Endothelial cell of umbilical vein (primary cell): ENCODE data around the gene KLHL41. TPM values are rescaled to one million over a fixed set of nuclear protein-coding genes. Genes with fewer than 3 reads are reported as not detected.

ENCODE experiments used
- BruUV-seq: library from RNA; stranded (reverse); fragments of 400-500 nt; replicated peaks from 2 replicates; lab custom pipeline; 2021; lab: Mats Ljungman, UMichigan
- CTCF ChIA-PET: fragments of 300-600, 350-600 bp; sonication (Branson Sonifier 250); formaldehyde crosslinking; loops from one replicate; lab custom pipeline; 2021; ENCODE audit warnings: antibody characterized with exemption, inconsistent platforms; lab: Charles Lee
- POLR2A ChIA-PET: fragments of 300-600, 350-600 bp; sonication (Branson Sonifier 250); formaldehyde crosslinking; loops from one replicate; lab custom pipeline; 2021; ENCODE audit warnings: antibody characterized with exemption, inconsistent platforms; lab: Charles Lee
- DNase-seq: peaks from one replicate; pipeline ENCODE4 v3.0.0-alpha.2; 2011; ENCODE audit warnings: low read depth, low spot score
- FAIRE-seq: peaks from 2 replicates; lab custom pipeline; 2011; peaks lifted over from hg19 to GRCh38; lab: Jason Lieb, UNC
- H2AFZ ChIP-seq: 2 replicates; pipeline ENCODE4 v1.6.0; 2012; ENCODE audit warnings: low read depth, low read length, control low read depth, inconsistent platforms
- H3K27ac ChIP-seq: 2 replicates; pipeline ENCODE4 v1.5.1; 2011; ENCODE audit warnings: low read depth, mild to moderate bottlenecking, control low read depth, low read length, moderate library complexity; ENCODE audit not compliant: insufficient read depth
- H3K27me3 ChIP-seq, 2 experiments: 2 replicates each; pipeline versions ENCODE4 v1.6.0 to v1.6.1; 2011; ENCODE audit warnings: low read length in 2 of 2, mixed read lengths in 1 of 2; ENCODE audit not compliant: control insufficient read depth in 2 of 2, insufficient read depth in 2 of 2
- H3K36me3 ChIP-seq, 2 experiments: 2 replicates in 1 of 2; 3 replicates in 1 of 2; pipeline ENCODE4 v1.5.1; 2011; ENCODE audit warnings: low read length in 2 of 2, mild to moderate bottlenecking in 1 of 2, moderate library complexity in 1 of 2; ENCODE audit not compliant: control insufficient read depth in 2 of 2, insufficient read depth in 2 of 2; ENCODE audit errors: extremely low read depth in 1 of 2
- H3K4me1 ChIP-seq: 3 replicates; pipeline ENCODE4 v1.5.1; 2011; ENCODE audit warnings: mild to moderate bottlenecking, low read length; ENCODE audit not compliant: control insufficient read depth, insufficient read depth; ENCODE audit errors: extremely low read depth
- H3K4me2 ChIP-seq: 2 replicates; pipeline ENCODE4 v1.6.1; 2011; ENCODE audit warnings: low read length, control low read depth, mixed read lengths; ENCODE audit not compliant: insufficient read depth
- H3K4me3 ChIP-seq, 3 experiments: fragments of 200-600 bp in 1 of 3; sonication (generic), shearing (Covaris generic) in 1 of 3; replicated peaks in 1 of 3; 2 replicates each; pipeline ENCODE4 v1.5.1; 2011 to 2016; ENCODE audit warnings: control low read depth in 3 of 3, low read length in 3 of 3, mild to moderate bottlenecking in 2 of 3, inconsistent platforms in 1 of 3, low read depth in 1 of 3, moderate library complexity in 1 of 3; ENCODE audit not compliant: insufficient read depth in 1 of 3
- H3K79me2 ChIP-seq: 2 replicates; pipeline ENCODE4 v1.6.0; 2012; ENCODE audit warnings: low read length, inconsistent platforms; ENCODE audit not compliant: control insufficient read depth, insufficient read depth
- H3K9ac ChIP-seq: replicated peaks from 2 replicates; pipeline ENCODE3; 2011; ENCODE audit warnings: low read length, control low read depth; ENCODE audit not compliant: insufficient read depth; ENCODE audit errors: extremely low read depth
- H3K9me1 ChIP-seq: replicated peaks from 3 replicates; pipeline ENCODE4 v1.6.0; 2011; ENCODE audit warnings: mild to moderate bottlenecking, low read length; ENCODE audit not compliant: control insufficient read depth, insufficient read depth; ENCODE audit errors: extremely low read depth
- H3K9me3 ChIP-seq: replicated peaks from 2 replicates; pipeline ENCODE4 v1.5.1; 2012; ENCODE audit warnings: low read length, inconsistent platforms; ENCODE audit not compliant: control insufficient read depth, insufficient read depth
- H4K20me1 ChIP-seq: replicated peaks from 2 replicates; pipeline ENCODE3; 2011; ENCODE audit warnings: mild to moderate bottlenecking, low read length; ENCODE audit not compliant: control insufficient read depth, insufficient read depth; ENCODE audit errors: extremely low read depth
- CTCF ChIP-seq, 2 donors: IDR thresholded peaks; 1 replicate in 1 of 2; 2 replicates in 1 of 2; pipeline ENCODE4 v1.5.1; 2011; ENCODE audit warnings: low read length in 2 of 2, mild to moderate bottlenecking in 2 of 2, moderate library complexity in 2 of 2, control low read depth in 1 of 2, inconsistent platforms in 1 of 2, low read depth in 1 of 2; ENCODE audit not compliant: insufficient read depth in 1 of 2; ENCODE audit errors: extremely low read depth in 1 of 2
- EZH2 ChIP-seq: IDR thresholded peaks from 2 replicates; pipeline ENCODE4 v1.6.1; 2012; ENCODE audit warnings: borderline replicate concordance, low read depth, mild to moderate bottlenecking, moderate library complexity, low read length, inconsistent platforms; ENCODE audit not compliant: severe bottlenecking
- FOS ChIP-seq: IDR thresholded peaks from 2 replicates; pipeline ENCODE4 v1.6.1; 2011; ENCODE audit warnings: mild to moderate bottlenecking, low read length, moderate library complexity, borderline replicate concordance; ENCODE audit not compliant: insufficient read depth
- GATA2 ChIP-seq: IDR thresholded peaks from 2 replicates; pipeline ENCODE4 v1.7.0; 2011; ENCODE audit warnings: low read depth, mild to moderate bottlenecking, moderate library complexity, mixed read lengths, low read length; ENCODE audit not compliant: insufficient read length, insufficient read depth
- JUN ChIP-seq: IDR thresholded peaks from 2 replicates; pipeline ENCODE4 v1.6.1; 2011; ENCODE audit warnings: borderline replicate concordance, low read depth; ENCODE audit not compliant: insufficient read length, insufficient read depth
- MAX ChIP-seq: IDR thresholded peaks from 2 replicates; pipeline ENCODE4 v1.6.1; 2011; ENCODE audit not compliant: insufficient read depth, insufficient read length
- MYC ChIP-seq: IDR thresholded peaks from one replicate; pipeline ENCODE4 v1.6.1; 2011; ENCODE audit warnings: mild to moderate bottlenecking, low read depth, low read length
- POLR2A ChIP-seq: IDR thresholded peaks from 2 replicates; pipeline ENCODE4 v1.6.1; 2012; ENCODE audit warnings: low read depth, mild to moderate bottlenecking, control low read depth, low read length
- POLR2AphosphoS5 ChIP-seq: IDR thresholded peaks from 2 replicates; pipeline ENCODE4 v1.6.1; 2012; ENCODE audit warnings: low read depth, mild to moderate bottlenecking, control low read depth, low read length, moderate library complexity; ENCODE audit not compliant: insufficient read depth
- dilution Hi-C: fragments of 300-500 bp; cut with MboI; formaldehyde crosslinking; loops from one replicate; pipeline ENCODE4 v1.15.0; 2019; ENCODE audit warnings: low sequenced_read_pairs; ENCODE audit not compliant: extremely low pct_ligation_motif_present
- intact Hi-C: fragments of 100-400 bp; cut with micrococcal nuclease; formaldehyde crosslinking; loops from one replicate; pipeline ENCODE4 v1.10.0; 2022
- polyA plus RNA-seq, 4 experiments: library from polyadenylated mRNA; depleted of rRNA in 3 of 4; stranded (reverse) in 3 of 4; unstranded in 1 of 4; fragments of >200 nt; gene quantifications; 2 replicates each; pipeline versions ENCODE4 v1.2.1 to v1.2.3, GENCODE V29; 2011 to 2012; ENCODE audit warnings: missing spikeins in 1 of 4
- total RNA-seq: library from RNA; stranded (reverse); gene quantifications from 2 replicates; pipeline ENCODE4 v1.2.3, GENCODE V29; 2021

KLHL41 gene
- total and polyA plus RNA-seq, 2 donors (not counting 3 experiments of a cell fraction or from before 2014, with no cell fraction given) = 0.08 to 0.73 TPM

- intact Hi-C loops (loop anchor here (5.0 kb wide), 2 partner anchors 94 to 121 kb away; partner anchors contain the start of genes BBS5, CFAP210 and PHOSPHO2), dilution Hi-C loops (no loop called here)
- no peak for DNase-seq
- FAIRE-seq = no peak
- TF ChIP-seq EZH2 (no peak), MYC (no peak), POLR2A (no peak), POLR2AphosphoS5 (no peak), GATA2 (no peak), CTCF (IDR thresholded peaks at IDR 0.05; ENCODE audit: extremely low read depth in 1 of 2, insufficient read depth in 1 of 2, low read depth in 1 of 2, low read length in 2 of 2) (no peak), MAX (no peak), JUN (no peak), FOS (no peak)
- H4K20me1 ChIP-seq = no peaks in the 10 kb centered on the region
- no peaks in the 10 kb centered on the region for H3K36me3 ChIP-seq
- no TSS peak for BruUV-seq
- CTCF ChIA-PET = interaction anchor here (1.1 kb wide), 1 partner anchor 93 kb away, joined by 3 read pairs; the partner anchor contains the start of gene BBS5
- no peak overlapping the region for H3K27ac ChIP-seq
- no peak overlapping the region for H3K9ac ChIP-seq
- H3K9me3 ChIP-seq = no peaks in the 10 kb centered on the region
- H3K79me2 ChIP-seq = peaks cover 17% of the 10 kb centered on the region
- POLR2A ChIA-PET = no interaction called here
- H3K4me1 ChIP-seq = peaks cover 2% of the 10 kb centered on the region
- H3K27me3 ChIP-seq = no peaks in the 10 kb centered on the region
- H2AFZ ChIP-seq = no peak overlapping the region
- H3K4me3 ChIP-seq = no peak overlapping the region
- no peak overlapping the region for H3K4me2 ChIP-seq
- H3K9me1 ChIP-seq = no peaks in the 10 kb centered on the region
Observed at GRCh38 chr2:169571571-169571970, 62.1 kb downstream of the KLHL41 start.
